HG03432 (cell line): Measurements from ENCODE around the gene SCN1B.
A peak's percentile ranks its signal among the peaks of the same experiment; 100 is the strongest.
"Not testable (repeated sequence)": the region's sequence is repeated elsewhere in the genome, so short reads cannot be mapped to it uniquely, and the experiment has no call there.

Source experiments
- ATAC-seq: cut with Tn5 transposase; IDR thresholded peaks from one replicate; pipeline ENCODE4 v1.9.1; 2021; ENCODE audit warnings: mild to moderate bottlenecking, moderate library complexity; ENCODE audit not compliant: unreplicated experiment

Gene SCN1B

DNA sequence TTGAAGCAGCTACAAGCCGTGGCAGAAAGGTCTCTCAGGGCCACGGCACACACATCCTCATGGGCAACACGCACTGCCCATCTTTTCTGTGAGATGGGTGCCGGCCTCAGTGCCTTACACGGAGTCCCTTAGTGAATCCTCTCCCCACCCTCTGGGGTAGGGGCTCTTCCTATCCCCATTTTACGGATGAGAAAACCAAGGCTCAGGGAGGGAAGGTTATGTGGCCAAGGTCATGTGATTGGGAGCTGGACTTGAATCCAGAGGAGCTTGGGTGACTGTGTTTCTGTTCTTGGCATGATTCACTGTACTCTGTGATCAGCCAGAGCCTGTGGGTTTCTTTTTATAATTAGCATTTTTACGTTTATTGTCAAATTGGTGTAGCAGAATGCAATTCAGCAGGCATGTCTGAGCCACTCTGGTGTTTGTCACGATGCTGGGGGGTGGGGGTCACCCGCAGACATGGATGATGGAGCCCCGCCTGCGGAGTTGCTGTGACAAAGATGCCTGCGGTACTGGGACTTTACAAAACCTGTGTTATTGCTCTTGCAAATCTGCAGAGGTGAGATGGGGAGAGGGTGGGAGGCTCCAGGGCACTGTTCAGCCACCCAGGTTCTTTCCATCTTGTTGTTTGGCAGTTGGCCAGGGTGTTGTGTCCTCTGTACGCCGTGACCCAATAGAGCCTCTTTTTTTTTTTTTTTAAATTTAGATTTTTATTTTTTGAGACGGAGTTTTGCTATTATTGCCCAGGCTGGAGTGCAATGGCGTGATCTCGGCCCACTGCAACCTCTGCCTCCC is 4.5 kb downstream of the SCN1B start:
- no peak for ATAC-seq

DNA sequence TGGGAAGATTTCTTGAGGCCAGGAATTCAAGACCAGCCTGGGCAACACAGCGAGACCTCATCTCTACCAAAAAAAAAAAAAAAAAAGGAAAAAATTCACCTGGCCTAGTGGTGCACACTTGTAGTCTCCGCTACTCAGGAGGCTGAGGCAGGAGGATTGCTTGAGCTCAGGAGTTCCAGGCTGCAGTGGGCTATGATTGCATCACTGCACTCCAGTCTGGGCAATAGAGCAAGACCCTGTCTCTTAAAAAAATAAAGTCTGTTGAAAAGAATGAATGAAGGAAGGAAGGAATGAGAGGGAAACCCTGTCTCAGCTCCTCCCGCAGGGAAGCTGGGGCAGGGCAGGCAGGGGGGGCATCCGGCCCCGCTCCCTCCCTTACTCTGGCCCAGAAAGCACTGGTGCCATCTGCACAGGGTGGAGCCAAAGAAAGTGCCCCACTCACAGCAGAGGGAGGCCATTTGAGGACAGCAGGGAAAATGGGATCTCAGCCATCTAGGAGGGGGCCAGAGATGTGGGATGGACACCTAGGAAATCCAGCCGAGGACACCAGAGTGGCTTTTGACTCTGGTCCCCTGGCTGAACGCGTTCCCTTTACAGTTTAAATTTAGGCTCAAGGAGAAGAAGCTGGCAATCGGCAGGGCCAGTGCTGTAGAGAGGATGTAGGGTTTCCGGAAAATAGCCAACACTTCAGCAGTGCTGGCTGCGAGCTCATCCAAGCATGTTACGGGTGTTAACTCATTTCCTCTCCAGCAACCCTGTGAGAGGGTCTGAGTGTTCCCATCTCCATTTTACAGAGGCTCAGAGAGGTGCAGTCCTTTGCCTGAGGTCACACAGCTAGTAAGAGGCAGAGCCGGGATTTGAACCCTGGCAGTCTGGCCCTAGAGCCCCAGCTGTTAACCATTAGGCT is 7.7 kb downstream of the SCN1B start:
- ATAC-seq, result no peak

DNA sequence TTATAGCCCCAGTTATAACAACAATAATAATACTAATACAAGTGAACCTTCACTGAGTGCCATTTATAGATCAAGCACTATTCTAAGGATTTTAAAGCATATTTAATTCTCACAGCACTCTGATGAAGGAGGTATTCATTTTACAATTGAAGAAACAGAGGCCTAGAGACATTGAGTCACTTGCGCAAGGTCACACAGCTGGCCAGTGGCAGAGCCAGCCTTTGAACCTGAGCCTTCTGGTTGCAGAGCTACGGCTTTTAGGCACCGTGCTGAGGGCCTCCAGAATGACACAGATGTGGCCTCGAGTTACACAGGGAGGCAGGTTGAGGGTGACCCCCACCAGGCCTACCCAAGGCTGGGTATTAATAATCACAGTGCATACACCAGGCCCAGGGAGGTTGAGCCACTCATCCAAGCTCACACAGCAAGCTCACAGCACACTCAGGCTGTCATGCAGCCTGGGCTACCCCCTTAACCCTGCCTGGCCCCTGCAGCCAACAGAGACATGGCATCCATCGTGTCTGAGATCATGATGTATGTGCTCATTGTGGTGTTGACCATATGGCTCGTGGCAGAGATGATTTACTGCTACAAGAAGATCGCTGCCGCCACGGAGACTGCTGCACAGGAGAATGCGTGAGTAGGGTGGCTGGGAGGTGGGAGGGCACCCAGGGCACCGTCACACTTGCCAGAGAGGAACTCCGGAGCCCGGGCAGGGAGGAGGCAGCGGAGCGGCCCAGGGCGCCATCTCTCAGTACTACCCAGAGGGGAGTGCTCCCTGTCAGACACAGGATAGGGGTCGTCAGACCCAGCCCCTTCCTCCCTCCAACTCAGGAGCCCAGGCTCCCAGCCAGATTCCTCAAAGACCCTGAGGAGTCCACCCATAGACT is 8.6 kb downstream of the SCN1B start:
- no peak for ATAC-seq

DNA sequence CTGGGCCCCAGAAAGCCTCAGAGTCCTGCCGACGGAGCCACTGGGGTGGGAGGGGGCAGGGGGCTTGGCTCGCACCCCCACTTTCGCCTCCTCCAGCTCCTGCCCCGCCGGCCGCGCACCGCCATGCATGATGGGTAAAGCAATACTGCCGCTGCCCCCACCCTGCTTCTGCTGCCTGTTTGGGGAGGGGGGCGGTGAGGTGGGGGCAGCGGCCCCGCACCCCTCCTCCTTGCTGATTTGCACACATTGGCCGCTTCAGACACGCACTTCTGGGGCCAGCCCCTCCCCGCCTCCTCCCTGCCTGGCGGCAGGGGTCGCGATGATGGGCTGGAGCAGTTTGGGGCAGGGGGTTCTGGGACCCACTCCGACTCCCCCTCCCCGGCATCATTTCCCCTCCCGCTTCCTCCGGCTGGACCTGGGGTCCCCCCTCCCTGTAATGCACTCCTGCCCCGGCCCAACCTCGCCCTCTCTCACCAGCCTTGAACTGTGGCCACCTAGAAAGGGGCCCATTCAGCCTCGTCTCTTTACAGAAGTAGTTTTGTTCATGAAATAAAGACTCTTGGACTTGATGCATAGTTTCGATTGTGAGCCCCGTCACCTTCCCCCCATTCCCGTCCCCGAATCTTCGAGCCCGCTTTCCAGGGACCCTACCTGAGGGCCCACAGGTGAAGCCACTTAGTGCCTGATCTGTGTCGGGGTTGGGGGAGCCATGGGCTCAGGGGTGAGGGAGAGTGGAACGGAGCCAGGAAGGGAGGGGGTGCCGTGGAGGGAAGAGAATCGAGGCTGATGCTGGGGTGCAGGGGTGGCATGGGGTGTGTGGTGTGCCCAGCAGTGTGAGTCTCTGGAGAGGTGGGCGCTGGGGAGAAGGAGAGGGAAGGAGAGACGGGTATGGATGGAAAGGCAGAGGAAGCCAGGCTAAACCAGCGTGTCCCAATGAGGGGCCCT is 9.9 kb downstream of the SCN1B start:
- ATAC-seq, result no peak

DNA sequence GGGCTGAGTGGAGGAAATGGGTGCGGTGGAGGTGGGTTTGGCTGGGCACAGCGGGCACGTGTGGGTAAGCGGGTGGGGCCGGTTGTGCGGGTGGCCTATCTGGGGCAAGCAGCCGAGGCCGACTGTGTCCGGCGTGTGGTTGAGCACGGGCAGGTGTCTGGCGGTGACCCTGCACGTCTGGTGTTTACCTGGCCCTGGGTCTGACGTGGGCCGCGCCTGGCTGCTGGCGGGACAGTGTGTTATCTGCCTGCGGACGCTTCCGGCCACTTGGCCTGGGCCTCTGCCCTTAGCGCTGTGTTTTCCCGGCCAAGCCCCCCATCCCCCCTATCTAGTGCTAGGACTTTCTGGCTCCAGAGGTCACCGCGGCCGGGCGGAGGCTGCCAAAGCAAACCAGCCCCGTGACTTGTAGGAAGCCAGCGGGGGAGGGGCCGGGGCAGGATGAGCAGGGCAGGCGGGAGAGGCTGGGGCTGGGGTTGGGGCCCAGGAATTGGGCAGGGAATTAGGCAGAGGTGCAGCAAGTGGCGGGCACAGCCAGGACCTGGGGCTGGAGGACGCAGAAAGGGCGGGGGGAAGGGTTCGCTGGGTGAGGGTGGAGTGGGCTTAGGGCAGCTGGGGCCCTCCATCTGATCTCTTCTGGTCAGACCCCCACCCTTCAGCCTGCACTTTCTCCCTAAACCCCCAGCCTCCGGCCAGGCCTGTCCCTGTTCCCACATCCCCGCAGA is 10.7 kb downstream of the SCN1B start:
- no peak for ATAC-seq

DNA sequence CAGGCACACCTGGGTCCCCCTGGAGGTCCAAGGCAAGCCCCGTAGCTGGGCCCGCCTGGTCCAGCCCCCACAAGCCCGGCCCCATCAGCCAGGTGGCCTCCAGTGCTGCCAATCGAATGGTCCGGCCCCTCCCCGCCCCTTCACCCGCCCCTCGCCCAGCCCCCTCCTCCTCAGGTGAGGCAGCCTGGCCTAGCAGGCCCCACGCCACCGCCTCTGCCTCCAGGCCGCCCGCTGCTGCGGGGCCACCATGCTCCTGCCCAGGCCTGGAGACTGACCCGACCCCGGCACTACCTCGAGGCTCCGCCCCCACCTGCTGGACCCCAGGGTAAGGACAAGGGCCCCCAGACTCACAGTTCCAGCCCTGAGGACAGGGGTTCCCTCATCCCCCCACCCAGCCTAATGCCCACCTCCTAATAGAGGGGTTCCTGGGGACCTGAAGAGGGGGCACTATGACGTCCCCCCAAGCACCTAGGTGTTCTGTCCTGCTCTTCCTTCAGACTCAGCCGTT is 11.3 kb downstream of the SCN1B start, which contains the start of gene HPN:
Gene HPN, plus strand, starts transcription at position 174 of the 508 bp plus-strand sequence. CDS start 786 bp downstream, outside the sequence.
- ATAC-seq, result no peak

DNA sequence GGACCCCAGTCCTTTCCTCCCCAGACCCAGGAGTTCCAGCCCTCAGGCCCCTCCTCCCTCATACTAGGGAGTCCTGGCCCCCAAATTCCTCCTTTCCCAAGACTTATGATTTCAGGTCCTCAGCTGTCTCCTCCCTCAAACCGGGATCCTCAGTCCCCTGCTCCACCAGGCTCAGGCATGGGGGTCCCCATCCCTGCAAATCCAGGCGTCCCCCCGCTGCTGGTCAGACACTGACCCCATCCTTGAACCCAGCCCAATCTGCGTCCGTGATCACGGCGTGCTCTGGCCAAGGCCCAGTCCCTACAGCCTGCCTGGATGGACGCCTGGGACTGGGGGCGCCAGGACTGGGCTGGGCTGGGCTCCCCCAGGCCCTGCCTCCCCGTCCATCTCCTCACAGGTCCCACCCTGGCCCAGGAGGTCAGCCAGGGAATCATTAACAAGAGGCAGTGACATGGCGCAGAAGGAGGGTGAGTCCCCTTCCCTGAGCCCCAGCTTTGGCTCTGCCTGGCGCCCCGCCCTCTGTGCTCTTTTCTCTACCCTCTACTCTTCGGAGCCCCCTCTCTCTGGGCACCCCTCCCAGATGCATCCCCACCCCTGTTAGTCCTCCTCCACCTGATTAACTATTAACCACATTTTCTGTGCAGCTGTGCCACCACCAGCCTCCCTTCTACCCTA is 11.9 kb downstream of the SCN1B start:
- no peak for ATAC-seq

DNA sequence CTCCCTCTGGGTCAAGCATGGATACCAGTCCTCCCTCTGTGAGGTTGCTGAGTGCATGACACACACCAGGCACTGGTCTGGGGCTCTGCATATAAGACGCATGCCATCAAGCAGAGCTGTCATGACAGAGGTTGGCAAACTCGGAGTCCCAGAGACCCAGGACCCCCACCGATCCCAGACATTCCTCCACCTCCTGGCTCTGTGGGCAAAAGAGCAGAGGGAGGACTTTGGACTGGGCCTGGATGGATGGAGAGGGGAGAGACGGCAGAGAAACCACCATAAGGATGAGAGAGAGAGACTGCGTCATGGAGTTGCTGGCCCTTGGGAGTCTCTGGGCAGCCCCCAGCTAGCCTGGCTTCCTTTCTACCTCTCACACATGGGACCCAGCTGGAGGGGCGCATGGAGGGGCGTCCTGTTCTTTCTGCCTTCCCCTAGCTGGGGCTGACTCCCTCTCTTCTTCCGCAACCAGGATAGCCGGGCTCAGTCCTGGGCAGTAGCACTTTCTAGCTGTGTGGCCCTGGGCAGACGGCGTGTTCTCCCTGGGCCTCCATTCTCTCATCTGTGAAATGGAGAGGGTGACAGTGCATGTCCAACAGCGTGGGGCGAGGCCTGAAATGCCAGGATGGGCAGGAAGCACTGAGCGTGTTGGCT is 12.8 kb downstream of the SCN1B start:
- ATAC-seq, result no peak

DNA sequence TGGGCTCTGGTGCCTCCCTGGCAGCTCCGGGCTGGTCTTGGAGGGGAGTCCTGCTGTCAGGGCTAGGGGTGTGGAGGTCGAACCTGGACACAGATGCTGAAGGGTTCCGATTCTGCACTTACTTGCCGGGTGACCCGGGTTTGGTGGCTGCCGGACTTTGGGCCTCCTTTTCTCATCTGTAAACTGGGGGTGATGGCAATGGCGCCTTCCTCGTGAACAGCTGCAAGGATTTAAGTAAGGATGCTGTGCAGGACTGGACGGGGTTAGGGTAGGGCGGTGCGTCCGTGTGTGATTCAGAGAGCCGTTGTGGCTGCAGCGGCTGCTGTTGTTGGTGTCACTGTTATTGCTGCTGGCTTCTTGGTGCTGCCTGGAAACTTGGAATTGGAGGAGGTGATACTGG is 13.6 kb downstream of the SCN1B start:
- no peak for ATAC-seq

DNA sequence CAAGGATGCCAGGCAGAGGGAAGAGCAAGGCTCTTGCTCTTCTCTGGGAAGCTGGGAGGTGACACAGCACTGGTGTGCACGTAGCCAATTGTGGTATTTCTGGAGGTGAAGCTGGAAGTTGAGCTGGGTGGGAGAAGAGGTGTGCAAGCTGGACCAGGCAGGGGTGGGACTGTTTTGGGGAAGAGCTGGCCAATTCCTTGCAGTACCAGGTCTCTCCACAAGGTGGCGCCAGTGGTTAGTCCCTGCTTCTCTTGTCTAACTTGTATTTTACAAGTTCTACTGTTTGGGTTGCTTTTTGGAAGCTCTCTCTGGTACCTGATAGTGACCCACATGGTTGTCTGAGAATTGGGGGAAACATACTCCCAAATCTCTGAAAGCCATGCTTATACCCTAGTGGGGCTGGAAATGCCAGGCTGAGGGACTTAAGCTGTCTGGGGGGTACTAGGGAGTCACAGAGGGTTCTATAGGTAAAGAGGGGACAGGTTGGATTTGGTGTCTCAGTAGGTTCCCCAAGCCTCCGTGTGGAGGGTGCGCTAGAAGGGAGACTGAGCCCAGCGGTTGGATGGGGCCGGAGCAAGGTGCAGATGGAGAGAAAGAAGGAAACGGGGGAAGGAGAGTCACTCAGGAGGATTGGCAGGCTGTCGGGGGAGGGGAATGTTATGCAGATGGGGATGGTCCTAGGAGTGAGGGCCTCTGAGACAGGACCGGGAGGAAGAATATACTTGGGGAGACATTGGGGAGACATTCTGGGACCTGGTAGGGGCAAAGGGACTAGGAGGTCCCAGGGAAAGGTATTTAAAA is 14.2 kb downstream of the SCN1B start:
- ATAC-seq, result no peak

DNA sequence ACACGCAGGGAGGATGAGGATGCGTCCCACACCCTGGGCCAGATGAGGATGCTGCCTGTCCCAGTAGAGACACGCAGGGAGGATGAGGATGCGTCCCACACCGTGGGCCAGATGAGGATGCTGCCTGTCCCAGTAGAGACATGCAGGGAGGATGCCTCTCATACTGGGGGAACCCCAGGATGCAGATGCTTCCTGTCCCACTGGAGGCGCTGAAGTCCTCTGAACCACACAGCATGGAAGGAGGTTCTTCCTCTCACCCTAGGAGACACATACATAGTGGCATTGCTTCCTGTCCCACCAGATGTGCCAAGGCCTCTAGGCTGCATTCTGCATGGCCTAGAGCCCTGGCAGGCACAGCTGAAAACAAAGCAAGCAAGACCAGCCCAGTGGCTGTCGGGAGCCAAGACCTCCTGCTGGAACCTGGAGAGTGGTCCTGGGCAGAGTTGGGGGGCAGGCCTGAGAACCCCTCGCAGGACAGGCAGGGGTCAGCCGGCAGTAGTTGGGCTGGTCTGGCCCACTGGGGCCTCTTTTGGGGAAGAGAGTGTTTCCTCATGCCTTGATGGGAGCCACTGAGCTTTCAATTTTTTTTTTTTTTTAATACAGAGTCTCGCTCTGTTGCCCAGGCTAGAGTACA is 15.5 kb downstream of the SCN1B start:
- peak; percentile 61 for ATAC-seq

DNA sequence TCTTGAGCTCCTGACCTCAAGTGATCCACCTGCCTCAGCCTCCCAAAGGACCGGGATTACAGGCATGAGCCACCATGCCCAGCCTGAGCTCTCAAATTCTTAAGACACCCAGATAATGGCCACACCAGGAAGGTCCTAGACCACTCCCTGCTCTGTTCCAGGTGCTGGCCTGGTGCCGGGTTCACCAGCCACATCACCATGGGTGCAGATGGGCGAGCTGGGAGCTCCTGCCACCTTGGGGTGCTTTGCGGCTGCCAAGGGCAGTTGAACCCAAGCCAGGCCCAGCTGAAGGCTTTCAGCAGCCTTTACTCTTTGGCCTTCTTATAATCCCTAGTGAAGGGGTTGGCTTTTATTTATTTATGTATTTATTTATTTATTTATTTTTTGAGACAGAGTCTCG is 16.2 kb downstream of the SCN1B start:
- no peak for ATAC-seq

DNA sequence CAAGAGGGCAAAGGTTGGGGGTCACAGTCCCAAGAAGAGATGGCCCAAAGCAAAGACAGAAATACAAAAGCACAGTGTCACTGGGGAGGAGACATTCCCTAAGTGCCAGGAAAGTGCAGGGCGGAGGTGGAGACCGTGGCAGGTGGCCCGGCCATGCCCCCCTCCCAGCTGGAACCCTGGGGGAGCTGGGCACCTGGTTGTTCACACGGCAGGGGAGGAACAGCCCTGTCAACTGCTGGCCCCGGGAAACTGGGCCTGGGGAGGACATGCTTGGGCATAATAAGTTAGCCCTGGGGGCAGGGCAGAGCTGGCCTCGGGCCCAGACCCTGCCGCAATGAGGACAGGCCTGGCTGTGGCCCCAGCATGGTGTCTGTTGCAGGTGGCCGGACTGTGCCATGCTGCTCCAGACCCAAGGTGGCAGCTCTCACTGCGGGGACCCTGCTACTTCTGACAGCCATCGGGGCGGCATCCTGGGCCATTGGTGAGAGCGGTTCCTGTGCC is 18.7 kb downstream of the SCN1B start:
- no peak for ATAC-seq

DNA sequence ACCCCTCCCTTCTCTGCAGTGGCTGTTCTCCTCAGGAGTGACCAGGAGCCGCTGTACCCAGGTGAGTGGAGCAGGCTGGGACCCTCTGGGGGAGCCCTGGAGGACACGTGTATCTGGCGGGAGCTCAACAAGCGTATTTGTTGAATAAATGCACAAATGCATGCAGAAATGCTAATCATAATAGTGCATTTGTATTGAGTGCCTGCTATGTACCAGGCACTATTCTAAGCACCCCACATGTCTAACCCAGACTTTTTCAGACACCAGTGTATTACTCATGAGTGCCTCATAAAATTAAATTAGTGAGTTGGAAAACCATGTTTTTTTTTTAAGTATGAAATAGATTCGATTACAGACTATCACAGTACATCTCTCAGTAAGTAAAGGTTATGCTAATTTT is 19.2 kb downstream of the SCN1B start:
- ATAC-seq, result no peak

DNA sequence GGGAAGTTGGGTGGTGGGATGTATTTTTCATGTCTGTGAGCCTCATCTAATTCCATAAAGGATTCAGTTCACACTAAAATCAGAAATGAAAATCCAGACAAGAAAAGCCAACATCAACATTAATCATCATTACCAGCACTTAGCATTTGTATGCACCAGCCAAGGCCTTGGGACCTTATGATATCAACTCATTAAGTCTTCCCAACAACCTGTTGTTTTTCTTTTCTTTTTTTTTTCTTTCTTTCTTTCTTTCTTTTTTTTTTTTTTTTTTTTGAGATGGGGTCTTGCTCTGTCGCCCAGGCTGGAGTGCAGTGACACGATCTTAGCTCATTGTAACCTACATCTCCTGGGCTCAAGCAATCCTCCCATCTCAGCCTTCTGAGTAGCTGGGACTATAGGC is 20.4 kb downstream of the SCN1B start:
- not testable (repeated sequence) for ATAC-seq

DNA sequence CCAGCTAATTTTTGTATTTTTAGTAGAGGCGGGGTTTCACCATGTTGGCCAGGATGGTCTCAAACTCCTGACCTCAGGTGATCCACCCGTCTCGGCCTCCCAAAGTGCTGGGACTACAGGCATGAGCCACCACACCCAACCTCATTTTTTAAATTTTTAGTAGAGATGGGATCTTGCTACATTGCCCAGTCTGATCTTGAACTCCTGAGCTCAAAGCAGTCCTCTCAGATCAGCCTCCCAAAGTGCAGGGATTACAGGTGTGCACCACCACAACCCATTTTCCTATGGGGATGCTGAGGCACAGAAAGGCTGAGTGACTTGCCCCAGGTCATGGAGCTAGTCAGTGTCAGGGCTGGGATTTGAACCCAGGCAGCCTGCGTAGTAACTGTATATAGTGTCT is 21.0 kb downstream of the SCN1B start:
- not testable (repeated sequence) for ATAC-seq
